ENCODE results near the gene CFAP221.
A peak's percentile ranks its signal among the peaks of the same experiment; 100 is the strongest.

CFAP221 gene

GRCh38 chr2:119544075-119544938 is at the start of gene CFAP221:
TSS of gene CFAP221 (plus strand) at chr2:119544449. CDS start at chr2:119546132, 1,683 bp downstream.
- POLR2A ChIA-PET, result no interaction called here
- peak; percentile 89 for DNase-seq (ENCODE audit: extremely low spot score)
- TF ChIP-seq SP1 (IDR thresholded peaks at IDR 0.05) (peak; percentile 51; the same call in 1 of the 2 replicates), L3MBTL2 (conservative IDR thresholded peaks at IDR 0.05) (0 out of 2 replicates have a peak, but pooled peaks have one; percentile 20), ARNT (IDR thresholded peaks at IDR 0.05) (no peak), PKNOX1 (IDR thresholded peaks at IDR 0.05) (peak; percentile 95), CTBP1 (IDR thresholded peaks at IDR 0.05; ENCODE audit: borderline replicate concordance) (no peak), BHLHE40 (IDR thresholded peaks at IDR 0.05; ENCODE audit: borderline replicate concordance) (peak; percentile 79)
- CTCF ChIA-PET, result no interaction called here

- no peak for DNase-seq (ENCODE audit: extremely low spot score)
- POLR2A ChIA-PET, result interaction anchor here (1.0 kb wide), 1 partner anchor 183 kb away, joined by 3 read pairs; the partner anchor contains the start of gene TMEM177
- CTCF ChIA-PET, result no interaction called here
Observed at GRCh38 chr2:119495948-119496347, 48.3 kb upstream of the CFAP221 start.

GRCh38 chr2:119496682-119497081 is 47.6 kb upstream of the CFAP221 start:
- ChIA-PET CTCF (interaction anchor here (1.1 kb wide), 1 partner anchor 21 kb away, joined by 3 read pairs; no protein-coding TSS in a partner anchor), POLR2A (no interaction called here)
- DNase-seq (ENCODE audit: extremely low spot score), result no peak
- TF ChIP-seq CTBP1 (IDR thresholded peaks at IDR 0.05; ENCODE audit: borderline replicate concordance) (no peak), SUZ12 (IDR thresholded peaks at IDR 0.05) (no peak), FOXK2 (IDR thresholded peaks at IDR 0.05) (no peak), L3MBTL2 (conservative IDR thresholded peaks at IDR 0.05) (no peak), FOXA1 (IDR thresholded peaks at IDR 0.05) (no peak), FOXM1 (IDR thresholded peaks at IDR 0.05; ENCODE audit: borderline replicate concordance) (no peak), ELF4 (IDR thresholded peaks at IDR 0.05) (no peak), ARNT (IDR thresholded peaks at IDR 0.05) (no peak), SP1 (IDR thresholded peaks at IDR 0.05) (no peak), LEF1 (IDR thresholded peaks at IDR 0.05; ENCODE audit: borderline replicate concordance) (no peak), HDGF (IDR thresholded peaks at IDR 0.05; ENCODE audit: borderline replicate concordance) (no peak), PKNOX1 (IDR thresholded peaks at IDR 0.05) (no peak), TARDBP (IDR thresholded peaks at IDR 0.05) (no peak), BHLHE40 (IDR thresholded peaks at IDR 0.05; ENCODE audit: borderline replicate concordance) (no peak), ZNF384 (IDR thresholded peaks at IDR 0.05) (no peak), NFRKB (IDR thresholded peaks at IDR 0.05) (no peak)

More at GRCh38 chr2:119495948-119496347, 48.3 kb upstream of the CFAP221 start:
- TF ChIP-seq FOXA1 (IDR thresholded peaks at IDR 0.05) (no peak), ZNF384 (IDR thresholded peaks at IDR 0.05) (no peak), L3MBTL2 (conservative IDR thresholded peaks at IDR 0.05) (no peak), NFRKB (IDR thresholded peaks at IDR 0.05) (no peak), BHLHE40 (IDR thresholded peaks at IDR 0.05; ENCODE audit: borderline replicate concordance) (no peak), ELF4 (IDR thresholded peaks at IDR 0.05) (no peak), FOXK2 (IDR thresholded peaks at IDR 0.05) (no peak), ARNT (IDR thresholded peaks at IDR 0.05) (no peak), PKNOX1 (IDR thresholded peaks at IDR 0.05) (no peak), SUZ12 (IDR thresholded peaks at IDR 0.05) (no peak), LEF1 (IDR thresholded peaks at IDR 0.05; ENCODE audit: borderline replicate concordance) (no peak), SP1 (IDR thresholded peaks at IDR 0.05) (no peak)

- ChIA-PET CTCF (no interaction called here), POLR2A (no interaction called here)
- TF ChIP-seq TARDBP (IDR thresholded peaks at IDR 0.05), result no peak
- no peak for TF ChIP-seq ZNF384 (IDR thresholded peaks at IDR 0.05)
- TF ChIP-seq FOXA1 (IDR thresholded peaks at IDR 0.05), result no peak
- TF ChIP-seq PKNOX1 (IDR thresholded peaks at IDR 0.05), result no peak
- no peak for TF ChIP-seq SUZ12 (IDR thresholded peaks at IDR 0.05)
- TF ChIP-seq BHLHE40 (IDR thresholded peaks at IDR 0.05; ENCODE audit: borderline replicate concordance), result no peak
- no peak for TF ChIP-seq ELF4 (IDR thresholded peaks at IDR 0.05)
- no peak for TF ChIP-seq LEF1 (IDR thresholded peaks at IDR 0.05; ENCODE audit: borderline replicate concordance)
- TF ChIP-seq FOXM1 (IDR thresholded peaks at IDR 0.05; ENCODE audit: borderline replicate concordance), result no peak
- DNase-seq (ENCODE audit: extremely low spot score), result no peak
Observed at GRCh38 chr2:119508756-119509155, 35.5 kb upstream of the CFAP221 start.

- no peak for DNase-seq (ENCODE audit: extremely low spot score)
- CTCF ChIA-PET, result no interaction called here
- no peak for TF ChIP-seq ARNT (IDR thresholded peaks at IDR 0.05)
- TF ChIP-seq NFRKB (IDR thresholded peaks at IDR 0.05), result no peak
- no peak for TF ChIP-seq ZNF384 (IDR thresholded peaks at IDR 0.05)
- TF ChIP-seq TARDBP (IDR thresholded peaks at IDR 0.05), result no peak
- no peak for TF ChIP-seq PKNOX1 (IDR thresholded peaks at IDR 0.05)
- TF ChIP-seq L3MBTL2 (conservative IDR thresholded peaks at IDR 0.05), result no peak
- no peak for TF ChIP-seq FOXK2 (IDR thresholded peaks at IDR 0.05)
- TF ChIP-seq ELF4 (IDR thresholded peaks at IDR 0.05), result no peak
- no peak for TF ChIP-seq BHLHE40 (IDR thresholded peaks at IDR 0.05; ENCODE audit: borderline replicate concordance)
- TF ChIP-seq HDGF (IDR thresholded peaks at IDR 0.05; ENCODE audit: borderline replicate concordance), result no peak
- TF ChIP-seq FOXM1 (IDR thresholded peaks at IDR 0.05; ENCODE audit: borderline replicate concordance), result no peak
- POLR2A ChIA-PET, result no interaction called here
Observed at GRCh38 chr2:119511989-119512388, 32.3 kb upstream of the CFAP221 start.

Measured in HEK293T (cell line).